Liver (tissue), 9 donors: Measurements from ENCODE around the gene NPNT. TPM values are rescaled to one million over a fixed set of nuclear protein-coding genes. Genes with fewer than 3 reads are reported as not detected.

Source experiments
- DNase-seq: peaks from one replicate; pipeline ENCODE4 v3.0.0-alpha.2; 2017; ENCODE audit warnings: low spot score
- H3K27ac ChIP-seq, 2 donors: one replicate each; pipeline ENCODE4 v1.7.0; 2013; ENCODE audit warnings: inconsistent platforms in 2 of 2, low read length in 2 of 2, control low read depth in 1 of 2, low read depth in 1 of 2, mild to moderate bottlenecking in 1 of 2
- H3K27me3 ChIP-seq, 4 donors: one replicate each; pipeline versions ENCODE4 v1.6.1 to v1.7.0; 2013; ENCODE audit warnings: low read length in 3 of 4, inconsistent platforms in 1 of 4, mild to moderate bottlenecking in 1 of 4, moderate library complexity in 1 of 4; ENCODE audit not compliant: control insufficient read depth in 4 of 4, insufficient read depth in 4 of 4
- H3K36me3 ChIP-seq, 4 donors: one replicate each; pipeline versions ENCODE4 v1.6.1 to v1.7.0; 2013; ENCODE audit warnings: low read length in 3 of 4, mild to moderate bottlenecking in 3 of 4, low read depth in 1 of 4, moderate library complexity in 1 of 4; ENCODE audit not compliant: control insufficient read depth in 4 of 4, insufficient read depth in 3 of 4
- H3K4me1 ChIP-seq, 4 donors: one replicate each; pipeline versions ENCODE4 v1.6.1 to v1.7.0; 2013; ENCODE audit warnings: low read length in 3 of 4, mild to moderate bottlenecking in 3 of 4, moderate library complexity in 1 of 4; ENCODE audit not compliant: control insufficient read depth in 4 of 4, insufficient read depth in 4 of 4
- H3K4me3 ChIP-seq, 3 donors: one replicate each; pipeline versions ENCODE4 v1.6.1 to v1.7.0; 2013; ENCODE audit warnings: low read length in 3 of 3, control low read depth in 1 of 3, low read depth in 1 of 3, mild to moderate bottlenecking in 1 of 3
- H3K9ac ChIP-seq, 2 donors: one replicate each; pipeline ENCODE4 v1.7.0; 2013; ENCODE audit warnings: low read length in 2 of 2, mild to moderate bottlenecking in 2 of 2, moderate library complexity in 2 of 2, control low read depth in 1 of 2, low read depth in 1 of 2
- H3K9me3 ChIP-seq, 4 donors: one replicate each; pipeline versions ENCODE4 v1.6.1 to v1.7.0; 2013; ENCODE audit warnings: low read length in 3 of 4; ENCODE audit not compliant: control insufficient read depth in 4 of 4
- ATF3 ChIP-seq: IDR thresholded peaks from 2 replicates; pipeline ENCODE4 v1.6.1; 2016; ENCODE audit warnings: antibody characterized with exemption
- CTCF ChIP-seq: fragments of 150-350 bp; IDR thresholded peaks from 2 replicates; pipeline ENCODE4 v1.5.1; 2017; ENCODE audit warnings: improper control_type of control experiment, low read depth, low read length; ENCODE audit not compliant: missing input control
- EGR1 ChIP-seq, 2 donors: IDR thresholded peaks; 2 replicates each; pipeline ENCODE4 v1.6.1; 2016 to 2018; ENCODE audit warnings: antibody characterized with exemption in 2 of 2, low read depth in 2 of 2
- FOXA1 ChIP-seq: IDR thresholded peaks from 2 replicates; pipeline ENCODE4 v1.6.1; 2016; ENCODE audit warnings: antibody characterized with exemption
- FOXA2 ChIP-seq: IDR thresholded peaks from 2 replicates; pipeline ENCODE4 v1.6.1; 2016; ENCODE audit warnings: antibody characterized with exemption
- GABPA ChIP-seq, 2 donors: IDR thresholded peaks in 1 of 2; conservative IDR thresholded peaks in 1 of 2; 2 replicates each; pipeline ENCODE4 v1.6.1; 2016; ENCODE audit warnings: antibody characterized with exemption in 2 of 2, mild to moderate bottlenecking in 1 of 2, moderate library complexity in 1 of 2
- HNF4A ChIP-seq, 2 donors: conservative IDR thresholded peaks; 2 replicates each; pipeline ENCODE4 v1.6.1; 2016; ENCODE audit warnings: antibody characterized with exemption in 2 of 2, mild to moderate bottlenecking in 2 of 2
- HNF4G ChIP-seq: IDR thresholded peaks from 2 replicates; pipeline ENCODE4 v1.6.1; 2016; ENCODE audit warnings: antibody characterized with exemption
- JUND ChIP-seq, 2 donors: IDR thresholded peaks; 2 replicates each; pipeline ENCODE4 v1.6.1; 2016; ENCODE audit warnings: antibody characterized with exemption in 2 of 2
- MAX ChIP-seq: IDR thresholded peaks from 2 replicates; pipeline ENCODE4 v1.6.1; 2016; ENCODE audit warnings: antibody characterized with exemption
- NR2F2 ChIP-seq: IDR thresholded peaks from 2 replicates; pipeline ENCODE4 v1.6.1; 2016; ENCODE audit warnings: antibody characterized with exemption
- RAD21 ChIP-seq, 2 donors: IDR thresholded peaks; 2 replicates each; pipeline ENCODE4 v1.6.1; 2016; ENCODE audit warnings: antibody characterized with exemption in 2 of 2, mild to moderate bottlenecking in 2 of 2
- REST ChIP-seq: IDR thresholded peaks from 2 replicates; pipeline ENCODE4 v1.6.1; 2016; ENCODE audit warnings: antibody characterized with exemption, mild to moderate bottlenecking
- RXRA ChIP-seq, 2 donors: IDR thresholded peaks; 2 replicates each; pipeline ENCODE4 v1.6.1; 2017 to 2018; ENCODE audit warnings: antibody characterized with exemption in 2 of 2, mild to moderate bottlenecking in 1 of 2
- SP1 ChIP-seq: IDR thresholded peaks from 2 replicates; pipeline ENCODE4 v1.6.1; 2018; ENCODE audit warnings: antibody characterized with exemption, mild to moderate bottlenecking
- TAF1 ChIP-seq: conservative IDR thresholded peaks from 2 replicates; pipeline ENCODE4 v1.6.1; 2016; ENCODE audit warnings: antibody characterized with exemption, mild to moderate bottlenecking
- YY1 ChIP-seq: IDR thresholded peaks from 2 replicates; pipeline ENCODE4 v1.6.1; 2016; ENCODE audit warnings: antibody characterized with exemption, mild to moderate bottlenecking
- ZBTB33 ChIP-seq: IDR thresholded peaks from 2 replicates; pipeline ENCODE4 v1.6.1; 2016; ENCODE audit warnings: antibody characterized with exemption
- WGBS: extraction: QIAGEN DNeasy Blood & Tissue Kit; methylation state at CpG from one replicate; pipeline ENCODE4 v1.1.7; 2013; 5-methylcytosine and 5-hydroxymethylcytosine counted together
- polyA plus RNA-seq, 2 donors: library from polyadenylated mRNA; stranded (reverse) in 1 of 2; unstranded in 1 of 2; fragments of 200-250 nt in 1 of 2; fragments of >200 nt in 1 of 2; fragmentation: Nextera tagmentation in 1 of 2; extraction: Ambion mirVana in 1 of 2; gene quantifications; one replicate each; pipeline versions ENCODE4 v1.2.1 to v1.2.3, GENCODE V29; 2013 to 2015
- total RNA-seq, 2 donors: library from RNA; depleted of rRNA; stranded (reverse); fragments of >200 nt; gene quantifications; one replicate each; pipeline ENCODE4 v1.2.3, GENCODE V29; 2014
- donor health status: healthy.
- donor health status: healthy.
- donor health status: healthy.
- donor health status: healthy.
- donor health status: healthy.

Gene NPNT
- total and polyA plus RNA-seq, 4 donors = 1.3 to 4.4 (median 2.0) TPM

GRCh38 chr4:105936901-105937300, 41.6 kb downstream of the NPNT start:
- Histone ChIP-seq H3K4me3 (no peak overlapping the region), H3K9me3 (no peaks in the 10 kb centered on the region), H3K4me1 (no peaks in the 10 kb centered on the region), H3K36me3 (no peaks in the 10 kb centered on the region), H3K27me3 (no peaks in the 10 kb centered on the region), H3K9ac (no peak overlapping the region), H3K27ac (no peak overlapping the region)
- 88% methylated on average over 7 of the region's 7 CpGs for WGBS
- TF ChIP-seq FOXA2 (no peak), TAF1 (no peak), HNF4G (no peak), CTCF (no peak)
- no peak for DNase-seq

GRCh38 chr4:105937759-105938158, 42.5 kb downstream of the NPNT start:
- no peaks in the 10 kb centered on the region for H3K4me1 ChIP-seq
- no peak overlapping the region for H3K9ac ChIP-seq
- H3K27me3 ChIP-seq = no peaks in the 10 kb centered on the region
- H3K9me3 ChIP-seq = no peaks in the 10 kb centered on the region
- 90% methylated on average over 1 of the region's 1 CpG for WGBS
- no peaks in the 10 kb centered on the region for H3K36me3 ChIP-seq
- H3K4me3 ChIP-seq = no peak overlapping the region
- no peak overlapping the region for H3K27ac ChIP-seq
- DNase-seq = no peak
- TF ChIP-seq TAF1 = no peak
- no peak for TF ChIP-seq SP1
- TF ChIP-seq MAX = no peak
- no peak for TF ChIP-seq JUND (IDR thresholded peaks at IDR 0.05)
- no peak for TF ChIP-seq RAD21 (IDR thresholded peaks at IDR 0.05)
- no peak for TF ChIP-seq REST
- TF ChIP-seq FOXA2 = no peak
- no peak for TF ChIP-seq EGR1 (IDR thresholded peaks at IDR 0.05; ENCODE audit: low read depth in 2 of 2)
- TF ChIP-seq FOXA1 = no peak
- no peak for TF ChIP-seq GABPA (IDR thresholded peaks at IDR 0.05 in 1 of 2, conservative IDR thresholded peaks at IDR 0.05 in 1 of 2)
- no peak for TF ChIP-seq CTCF
- no peak for TF ChIP-seq HNF4G
- TF ChIP-seq RXRA (IDR thresholded peaks at IDR 0.05) = no peak
- no peak for TF ChIP-seq YY1
- TF ChIP-seq HNF4A (conservative IDR thresholded peaks at IDR 0.05) = no peak
- TF ChIP-seq ATF3 = no peak
- no peak for TF ChIP-seq NR2F2
- no peak for TF ChIP-seq ZBTB33
